ENCODE data around the gene CNTNAP2.

The CNTNAP2 gene

DNA sequence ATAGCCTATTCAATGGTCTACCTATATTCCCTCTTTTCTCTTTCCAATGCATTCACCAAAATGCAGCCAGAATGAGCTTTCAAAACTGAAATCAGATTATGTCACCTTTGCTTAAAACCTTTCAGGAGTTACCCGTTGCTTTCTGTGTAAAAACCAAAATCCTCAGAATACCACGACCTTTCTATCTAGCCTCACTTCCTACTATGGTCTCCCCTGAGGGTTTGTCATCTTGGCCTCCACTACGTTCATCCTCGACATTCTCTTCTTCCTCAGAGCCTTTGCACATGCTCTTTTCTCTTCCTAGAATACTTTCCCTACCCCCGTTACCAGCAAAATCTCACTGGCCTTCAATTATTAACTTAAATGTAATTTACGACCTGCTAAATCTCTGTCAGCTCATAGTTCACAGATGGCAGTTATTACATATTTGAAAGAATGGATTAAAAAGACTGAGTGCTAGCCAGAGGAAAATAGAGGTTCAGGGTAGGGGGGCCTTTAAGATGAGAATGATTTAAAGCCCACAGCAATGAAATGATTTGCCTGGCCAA, 2093.1 kb downstream of the CNTNAP2 start:
- Mint-ChIP-seq H3K4me1 (no peaks in the 10 kb centered on the region), H3K9me3 (no peaks in the 10 kb centered on the region), H3K4me3 (no peak overlapping the region), H3K27ac (no peak overlapping the region), H3K27me3 (peaks cover 19% of the 10 kb centered on the region)
- DNase-seq (no peak), ATAC-seq (no peak)

DNA sequence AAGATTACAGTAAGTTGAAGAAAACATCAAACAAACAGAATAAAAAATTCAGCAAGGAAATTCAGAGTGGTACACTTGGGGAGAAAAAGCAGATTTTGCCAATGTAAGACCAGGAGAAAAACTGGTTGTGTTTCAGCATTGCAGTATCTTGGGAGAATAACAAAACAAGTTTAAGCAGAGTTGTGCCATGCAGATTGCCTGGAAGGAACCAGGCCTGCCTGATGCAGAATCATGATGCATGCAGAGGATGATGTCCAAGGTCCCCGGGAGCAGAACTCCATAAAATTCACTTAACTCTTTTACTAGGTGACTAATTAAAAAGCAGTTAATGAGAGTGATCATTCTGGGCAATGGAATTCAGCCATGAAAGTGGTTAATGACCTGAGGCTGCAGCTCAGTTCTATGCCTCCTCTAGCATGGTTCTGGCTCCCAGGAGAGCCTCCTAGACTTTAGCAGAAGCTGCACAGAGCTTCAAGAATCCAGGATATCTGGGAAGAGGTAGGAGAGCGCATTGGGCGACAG, 2094.3 kb downstream of the CNTNAP2 start:
- no peaks in the 10 kb centered on the region for H3K9me3 Mint-ChIP-seq
- no peak overlapping the region for H3K27ac Mint-ChIP-seq
- no peaks in the 10 kb centered on the region for H3K4me1 Mint-ChIP-seq
- DNase-seq (no peak), ATAC-seq (no peak)
- peaks cover 19% of the 10 kb centered on the region for H3K27me3 Mint-ChIP-seq
- H3K4me3 Mint-ChIP-seq: no peak overlapping the region

DNA sequence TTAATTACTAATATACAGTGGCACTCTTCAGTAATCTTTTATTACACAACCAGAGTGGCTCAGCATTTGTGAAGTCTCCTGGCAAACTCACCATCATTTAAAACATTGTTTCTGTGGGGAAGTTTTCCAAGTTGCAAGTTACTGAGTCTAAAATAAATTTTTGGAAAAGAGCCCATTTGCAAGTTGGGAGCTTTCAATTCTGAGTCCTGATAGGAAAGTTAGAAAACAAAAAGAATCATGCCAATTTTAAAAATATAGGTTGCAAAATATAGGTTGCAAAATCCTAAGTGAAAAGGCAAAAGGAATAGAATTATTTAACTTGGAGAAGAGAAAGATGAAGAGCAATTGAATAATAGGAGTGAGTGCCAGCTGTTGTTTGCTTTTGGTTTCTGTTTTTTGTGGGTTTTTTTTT, 2095.1 kb downstream of the CNTNAP2 start:
- Mint-ChIP-seq H3K9me3 (peaks cover 0 to 3% of the 10 kb centered on the region in 2 donors), H3K4me3 (no peak overlapping the region), H3K27me3 (peaks cover 19% of the 10 kb centered on the region), H3K4me1 (no peaks in the 10 kb centered on the region), H3K27ac (no peak overlapping the region)
- ATAC-seq (no peak), DNase-seq (no peak)

DNA sequence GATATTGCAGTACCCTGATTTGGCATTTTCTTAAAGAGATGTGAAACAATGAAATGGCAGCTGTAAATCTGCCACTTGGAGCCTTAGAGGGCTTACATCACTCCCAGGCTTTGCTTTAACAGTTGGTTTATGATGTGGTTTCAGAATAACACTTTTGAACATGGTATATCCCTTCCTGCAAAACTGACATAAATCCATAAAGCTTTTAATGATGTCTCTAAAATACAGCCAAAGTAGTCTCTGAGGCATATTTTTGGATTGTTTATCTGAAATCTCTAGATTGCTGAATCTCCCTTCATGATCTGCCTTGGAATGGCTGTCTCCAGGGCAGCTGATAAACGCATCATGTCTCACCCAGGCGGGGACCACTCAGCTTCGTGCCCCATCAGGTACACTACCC, 2096.1 kb downstream of the CNTNAP2 start:
- Mint-ChIP-seq H3K4me3 (no peak overlapping the region), H3K27me3 (peaks cover 25% of the 10 kb centered on the region), H3K4me1 (no peaks in the 10 kb centered on the region), H3K27ac (no peak overlapping the region), H3K9me3 (peaks cover 0 to 12% of the 10 kb centered on the region in 2 donors)
- DNase-seq (no peak), ATAC-seq (no peak)

DNA sequence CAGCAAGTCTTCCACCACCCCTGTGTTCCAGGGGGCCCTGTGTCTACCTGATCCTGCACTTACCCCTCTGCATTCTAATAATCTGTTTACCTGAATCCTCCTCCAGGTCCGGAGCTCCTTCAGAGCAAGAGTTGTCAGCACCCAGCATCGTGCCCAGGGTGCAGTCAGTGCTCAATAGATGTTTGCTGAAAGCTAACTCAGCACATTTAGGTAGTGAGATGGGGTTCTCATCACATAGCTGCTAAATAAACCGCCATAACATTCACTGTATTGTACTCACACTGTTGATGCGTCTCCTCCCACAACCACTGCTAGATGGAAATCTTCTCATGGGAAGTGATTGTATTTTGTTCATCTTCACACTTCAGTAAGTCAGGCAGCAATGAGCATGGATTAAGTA, 2097.5 kb downstream of the CNTNAP2 start:
- Mint-ChIP-seq H3K4me3 (no peak overlapping the region), H3K9me3 (peaks cover 0 to 12% of the 10 kb centered on the region in 2 donors), H3K27me3 (peaks cover 22% of the 10 kb centered on the region), H3K27ac (no peak overlapping the region), H3K4me1 (no peaks in the 10 kb centered on the region)
- DNase-seq (no peak), ATAC-seq (no peak)

DNA sequence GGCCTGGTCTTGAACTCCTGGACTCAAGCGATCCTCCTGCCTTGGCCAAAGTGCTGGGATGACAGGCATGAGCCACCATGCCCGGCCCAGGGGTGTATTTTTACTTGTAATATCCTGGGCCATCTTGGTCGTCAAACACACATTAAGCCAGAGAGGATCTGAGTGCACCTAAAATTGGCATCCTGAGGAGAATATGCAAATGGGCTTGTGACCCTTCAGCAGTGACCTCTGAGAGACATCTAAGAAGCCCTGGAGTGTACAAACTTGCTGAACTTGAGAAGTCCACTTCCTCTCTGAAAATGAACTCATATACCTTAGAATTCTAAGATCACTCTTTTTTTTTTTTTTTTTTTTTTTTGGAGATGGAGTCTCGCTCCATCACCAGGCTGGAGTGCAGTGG, 2102.0 kb downstream of the CNTNAP2 start:
- no peak overlapping the region for H3K27ac Mint-ChIP-seq
- DNase-seq: no peak
- ATAC-seq: no peak
- H3K9me3 Mint-ChIP-seq: peaks cover 0 to 12% of the 10 kb centered on the region in 2 donors
- peaks cover 6% of the 10 kb centered on the region for H3K27me3 Mint-ChIP-seq
- H3K4me3 Mint-ChIP-seq: no peak overlapping the region
- H3K4me1 Mint-ChIP-seq: no peaks in the 10 kb centered on the region

DNA sequence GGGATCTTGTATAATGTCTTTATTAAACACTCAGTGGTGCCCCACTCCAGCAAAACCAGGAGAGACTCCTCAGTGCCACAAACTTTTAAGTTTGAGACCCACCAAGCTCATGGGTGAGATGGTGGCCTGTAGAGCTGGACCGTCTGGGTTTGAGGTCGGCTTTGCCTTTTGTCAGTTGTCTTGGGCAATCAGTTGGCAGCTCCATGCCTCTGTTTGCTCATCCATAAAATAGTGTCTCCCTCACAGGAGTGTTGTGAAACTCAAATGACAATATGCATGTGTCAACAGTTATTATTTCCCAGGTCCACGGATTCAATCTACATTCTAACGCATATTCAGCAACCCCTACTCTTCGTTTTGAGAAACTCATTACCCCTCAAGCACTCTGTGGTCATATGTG, 2106.1 kb downstream of the CNTNAP2 start:
- no peak for DNase-seq
- Mint-ChIP-seq H3K4me3 (no peak overlapping the region), H3K9me3 (peaks cover 14 to 17% of the 10 kb centered on the region in 2 donors), H3K27me3 (no peaks in the 10 kb centered on the region), H3K27ac (no peak overlapping the region), H3K4me1 (no peaks in the 10 kb centered on the region)
- ATAC-seq: no peak

DNA sequence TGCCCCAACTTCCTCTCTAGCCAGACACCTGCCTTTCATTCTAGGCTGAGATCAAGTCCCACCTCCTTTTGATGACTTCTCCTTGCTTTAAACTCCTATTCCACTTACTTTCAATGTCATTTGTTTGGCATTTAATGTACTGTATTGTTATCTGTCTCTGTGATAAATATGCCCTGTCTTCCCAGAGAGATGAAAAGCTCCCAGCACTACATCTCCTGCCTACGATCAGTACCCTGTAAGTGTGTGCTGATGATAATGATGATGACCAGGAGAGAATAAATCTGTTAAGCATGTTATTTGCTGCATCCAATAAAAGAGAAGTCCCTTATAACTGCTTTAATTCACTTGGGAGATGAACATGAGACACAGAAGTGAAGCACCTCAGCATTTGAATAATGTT, 2106.6 kb downstream of the CNTNAP2 start:
- Mint-ChIP-seq H3K9me3 (peaks cover 14 to 17% of the 10 kb centered on the region in 2 donors), H3K27me3 (no peaks in the 10 kb centered on the region), H3K4me3 (no peak overlapping the region), H3K4me1 (no peaks in the 10 kb centered on the region), H3K27ac (no peak overlapping the region)
- ATAC-seq (no peak), DNase-seq (no peak)

DNA sequence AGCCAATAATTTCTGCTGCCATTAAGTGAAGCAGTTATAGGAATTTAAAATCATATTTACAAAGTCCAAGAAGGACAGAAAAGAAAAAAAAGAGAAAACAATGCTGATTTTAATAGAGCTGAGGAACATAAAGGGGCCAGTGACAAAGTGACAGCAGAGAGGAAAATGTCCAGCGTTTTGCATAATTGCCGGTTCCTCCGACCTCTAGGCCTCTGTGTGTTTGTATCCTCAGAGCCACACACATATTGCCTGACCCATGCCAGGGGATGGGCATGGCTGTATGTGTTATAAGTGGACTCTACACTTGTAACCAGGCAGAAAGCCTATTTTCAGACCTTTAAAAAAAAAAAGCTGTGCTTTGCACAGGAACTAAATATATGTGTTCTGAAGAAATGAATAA, 2107.1 kb downstream of the CNTNAP2 start:
- H3K4me3 Mint-ChIP-seq: no peak overlapping the region
- peaks cover 14 to 17% of the 10 kb centered on the region in 2 donors for H3K9me3 Mint-ChIP-seq
- H3K27me3 Mint-ChIP-seq: no peaks in the 10 kb centered on the region
- H3K4me1 Mint-ChIP-seq: no peaks in the 10 kb centered on the region
- no peak for ATAC-seq
- no peak for DNase-seq
- no peak overlapping the region for H3K27ac Mint-ChIP-seq

DNA sequence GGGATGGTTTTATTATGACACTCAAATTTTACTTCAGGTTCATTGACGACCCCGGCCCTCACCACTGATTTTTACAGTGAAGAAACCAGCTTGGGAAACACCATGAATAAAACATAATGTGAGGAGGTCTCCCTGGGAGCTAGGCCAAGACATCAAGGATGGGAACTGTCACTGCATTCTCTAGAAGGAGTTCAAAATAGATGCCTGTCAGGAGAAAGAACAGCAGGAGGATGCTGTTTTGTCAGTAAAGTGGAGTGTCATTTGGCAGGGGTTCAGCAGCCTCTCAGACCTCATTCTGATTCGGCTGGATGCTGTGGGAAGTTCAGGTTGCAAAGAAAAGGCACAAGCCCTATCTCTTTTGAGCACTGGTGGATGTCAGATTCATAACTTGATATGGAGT, 2113.7 kb downstream of the CNTNAP2 start:
- Mint-ChIP-seq H3K27me3 (no peaks in the 10 kb centered on the region), H3K9me3 (peaks cover under 1 to 4% of the 10 kb centered on the region in 2 donors), H3K4me1 (no peaks in the 10 kb centered on the region), H3K27ac (no peak overlapping the region), H3K4me3 (no peak overlapping the region)
- ATAC-seq (no peak), DNase-seq (no peak)

DNA sequence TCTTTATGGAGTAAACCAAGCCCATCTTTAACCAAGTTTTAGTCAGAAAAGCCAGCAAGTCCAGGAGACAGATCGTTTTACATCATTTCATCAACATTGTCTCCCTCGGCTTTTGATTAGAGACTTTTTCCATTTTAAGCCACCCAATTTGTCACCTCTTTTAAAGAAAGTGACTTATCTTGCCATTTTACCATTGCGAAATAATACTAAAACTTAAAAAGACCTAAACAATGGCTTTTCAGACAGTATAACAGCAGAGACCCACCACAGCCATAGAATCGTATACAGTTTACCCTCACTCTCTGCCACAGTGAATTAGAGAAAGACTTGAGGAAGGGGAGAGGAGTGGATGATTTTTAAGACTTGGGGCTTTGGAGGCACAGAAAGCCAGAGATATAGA, 2114.3 kb downstream of the CNTNAP2 start:
- DNase-seq (no peak), ATAC-seq (no peak)
- Mint-ChIP-seq H3K4me3 (no peak overlapping the region), H3K4me1 (no peaks in the 10 kb centered on the region), H3K9me3 (no peaks in the 10 kb centered on the region), H3K27ac (no peak overlapping the region), H3K27me3 (no peaks in the 10 kb centered on the region)

DNA sequence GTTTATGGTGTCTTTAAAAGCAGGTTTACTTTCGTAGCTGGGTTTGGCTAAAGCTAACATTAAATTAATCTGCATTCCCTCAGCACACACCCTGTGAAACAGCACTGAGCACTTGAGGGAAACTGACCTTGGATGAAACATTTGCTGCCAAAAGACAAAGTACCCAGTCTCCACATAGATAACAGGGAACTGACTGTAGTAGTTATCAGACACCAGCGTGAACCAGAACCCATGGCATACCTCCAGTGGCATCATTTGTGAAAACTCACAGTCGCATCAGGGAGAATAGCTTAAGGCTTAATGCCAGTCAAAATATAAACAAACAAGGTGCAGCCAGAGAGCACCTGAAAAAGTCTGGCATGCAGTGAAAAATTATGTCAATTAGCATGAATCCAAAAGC, 2116.2 kb downstream of the CNTNAP2 start:
- Mint-ChIP-seq H3K27ac (no peak overlapping the region), H3K4me1 (no peaks in the 10 kb centered on the region), H3K9me3 (no peaks in the 10 kb centered on the region), H3K4me3 (no peak overlapping the region), H3K27me3 (no peaks in the 10 kb centered on the region)
- DNase-seq: no peak
- ATAC-seq: no peak

DNA sequence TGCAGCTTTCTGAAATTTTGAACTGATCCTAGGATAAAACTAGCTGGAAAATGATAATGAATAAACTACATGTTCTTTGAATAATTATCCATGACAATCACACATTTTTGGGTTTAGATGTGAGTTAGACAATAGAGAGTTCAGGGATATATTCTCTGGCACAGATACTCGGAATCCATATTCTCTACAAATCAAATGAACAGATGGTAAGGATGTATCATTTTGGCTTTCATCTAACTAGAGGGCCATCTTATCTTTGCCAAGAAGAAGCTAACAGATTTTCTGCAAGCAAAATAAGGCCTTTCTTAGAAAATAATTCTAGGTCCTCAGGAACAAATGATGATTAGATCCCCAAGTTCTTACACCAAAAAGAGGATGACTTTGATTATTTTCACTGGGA, 2118.1 kb downstream of the CNTNAP2 start:
- Mint-ChIP-seq H3K9me3 (no peaks in the 10 kb centered on the region), H3K27ac (no peak overlapping the region), H3K4me1 (no peaks in the 10 kb centered on the region), H3K27me3 (peaks cover 5% of the 10 kb centered on the region), H3K4me3 (no peak overlapping the region)
- no peak for ATAC-seq
- DNase-seq: no peak

DNA sequence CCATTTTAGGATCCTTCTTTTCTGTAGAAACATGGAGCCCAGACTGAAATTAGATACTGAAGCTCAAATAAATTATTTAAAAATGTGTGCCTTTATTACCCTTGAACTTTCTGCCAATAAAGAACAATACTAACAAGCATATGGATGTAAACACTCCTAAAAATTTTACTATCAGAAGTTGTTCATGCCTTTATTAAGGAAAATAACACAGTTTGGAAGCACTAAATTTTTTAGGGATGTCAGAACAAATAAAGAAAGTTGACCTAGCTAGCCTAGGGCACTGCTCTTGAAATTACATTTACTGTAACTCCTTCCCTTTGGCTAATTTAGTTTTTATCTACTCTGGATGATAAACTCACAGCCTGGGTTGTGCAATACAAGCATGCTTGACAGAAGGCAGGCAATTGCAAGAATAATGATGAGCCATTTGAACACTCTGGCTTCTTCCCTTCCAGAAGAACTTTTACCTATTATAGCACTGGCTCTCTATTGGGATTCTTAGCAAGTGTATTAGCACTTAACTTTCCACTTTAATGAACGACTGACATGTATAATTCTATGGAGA, 2122.2 kb downstream of the CNTNAP2 start:
- H3K4me1 Mint-ChIP-seq: peaks cover 8% of the 10 kb centered on the region
- H3K27ac Mint-ChIP-seq: no peak overlapping the region
- H3K27me3 Mint-ChIP-seq: peaks cover 42% of the 10 kb centered on the region
- H3K4me3 Mint-ChIP-seq: no peak overlapping the region
- no peak for ATAC-seq
- no peaks in the 10 kb centered on the region for H3K9me3 Mint-ChIP-seq
- no peak for DNase-seq

DNA sequence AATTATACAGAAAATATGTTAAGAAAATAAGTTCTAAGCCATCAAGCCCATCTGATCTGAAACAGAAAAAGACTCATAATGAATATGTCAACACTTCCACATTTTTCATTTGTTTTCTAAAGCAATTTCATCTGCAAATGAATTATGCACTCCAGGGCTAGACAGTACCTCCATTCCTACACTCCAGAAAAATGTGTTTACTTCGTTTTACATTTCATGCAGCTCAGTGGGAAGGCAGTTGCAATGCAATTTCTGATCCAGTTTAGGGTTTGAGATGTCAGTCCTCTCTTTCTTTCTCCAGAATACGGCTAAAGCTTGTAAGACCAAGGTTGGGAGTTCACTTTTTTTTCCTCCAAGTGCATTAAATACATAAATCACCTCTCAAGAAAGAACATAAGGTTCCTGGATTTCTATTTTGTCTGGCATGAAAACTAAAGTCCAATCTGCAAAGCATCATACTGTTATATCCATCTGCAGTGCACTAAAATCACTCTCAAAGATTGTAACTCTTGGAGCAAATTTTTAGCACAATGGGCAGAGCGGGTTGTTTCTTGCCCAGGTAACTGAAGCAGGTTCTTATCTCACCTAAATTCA, 2125.2 kb downstream of the CNTNAP2 start:
- no peak overlapping the region for H3K4me3 Mint-ChIP-seq
- ATAC-seq: no peak
- H3K27ac Mint-ChIP-seq: no peak overlapping the region
- DNase-seq: no peak
- H3K4me1 Mint-ChIP-seq: peaks cover 8% of the 10 kb centered on the region
- H3K27me3 Mint-ChIP-seq: peaks cover 42% of the 10 kb centered on the region
- no peaks in the 10 kb centered on the region for H3K9me3 Mint-ChIP-seq

DNA sequence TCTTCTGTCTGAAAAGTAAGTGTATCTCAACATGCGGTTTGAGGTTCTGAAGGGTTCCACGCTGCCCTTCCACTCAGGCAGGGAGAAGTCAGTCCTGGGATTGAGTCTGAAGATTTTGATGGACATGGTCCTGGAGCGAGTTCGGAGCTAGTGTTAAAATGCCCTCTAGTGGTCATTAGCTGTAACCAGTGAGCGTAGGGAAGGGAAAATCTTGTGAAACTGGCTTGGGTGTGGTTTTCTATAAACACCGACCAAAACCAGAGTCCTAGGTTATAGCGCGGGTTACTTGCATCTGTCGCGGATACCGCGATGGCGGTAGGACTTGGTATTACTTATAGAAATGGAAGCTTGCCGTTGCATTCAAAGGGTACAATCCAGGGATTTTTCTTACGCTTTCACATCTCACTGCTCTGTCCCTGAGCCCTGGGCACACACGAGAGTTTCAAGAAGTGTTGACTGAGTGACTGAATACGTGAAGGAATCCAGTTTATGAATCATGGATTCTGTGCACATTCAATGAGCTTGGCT, 2125.8 kb downstream of the CNTNAP2 start:
- ATAC-seq: peak; percentile 70
- Mint-ChIP-seq H3K9me3 (no peaks in the 10 kb centered on the region), H3K27ac (no peak overlapping the region), H3K4me3 (no peak overlapping the region), H3K27me3 (peaks cover 42% of the 10 kb centered on the region), H3K4me1 (peaks cover 8% of the 10 kb centered on the region)
- DNase-seq: peak; percentile 7 to 18
